Measurements from ENCODE around the gene GCNT3.

Gene GCNT3, protein sequence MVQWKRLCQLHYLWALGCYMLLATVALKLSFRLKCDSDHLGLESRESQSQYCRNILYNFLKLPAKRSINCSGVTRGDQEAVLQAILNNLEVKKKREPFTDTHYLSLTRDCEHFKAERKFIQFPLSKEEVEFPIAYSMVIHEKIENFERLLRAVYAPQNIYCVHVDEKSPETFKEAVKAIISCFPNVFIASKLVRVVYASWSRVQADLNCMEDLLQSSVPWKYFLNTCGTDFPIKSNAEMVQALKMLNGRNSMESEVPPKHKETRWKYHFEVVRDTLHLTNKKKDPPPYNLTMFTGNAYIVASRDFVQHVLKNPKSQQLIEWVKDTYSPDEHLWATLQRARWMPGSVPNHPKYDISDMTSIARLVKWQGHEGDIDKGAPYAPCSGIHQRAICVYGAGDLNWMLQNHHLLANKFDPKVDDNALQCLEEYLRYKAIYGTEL

DNA sequence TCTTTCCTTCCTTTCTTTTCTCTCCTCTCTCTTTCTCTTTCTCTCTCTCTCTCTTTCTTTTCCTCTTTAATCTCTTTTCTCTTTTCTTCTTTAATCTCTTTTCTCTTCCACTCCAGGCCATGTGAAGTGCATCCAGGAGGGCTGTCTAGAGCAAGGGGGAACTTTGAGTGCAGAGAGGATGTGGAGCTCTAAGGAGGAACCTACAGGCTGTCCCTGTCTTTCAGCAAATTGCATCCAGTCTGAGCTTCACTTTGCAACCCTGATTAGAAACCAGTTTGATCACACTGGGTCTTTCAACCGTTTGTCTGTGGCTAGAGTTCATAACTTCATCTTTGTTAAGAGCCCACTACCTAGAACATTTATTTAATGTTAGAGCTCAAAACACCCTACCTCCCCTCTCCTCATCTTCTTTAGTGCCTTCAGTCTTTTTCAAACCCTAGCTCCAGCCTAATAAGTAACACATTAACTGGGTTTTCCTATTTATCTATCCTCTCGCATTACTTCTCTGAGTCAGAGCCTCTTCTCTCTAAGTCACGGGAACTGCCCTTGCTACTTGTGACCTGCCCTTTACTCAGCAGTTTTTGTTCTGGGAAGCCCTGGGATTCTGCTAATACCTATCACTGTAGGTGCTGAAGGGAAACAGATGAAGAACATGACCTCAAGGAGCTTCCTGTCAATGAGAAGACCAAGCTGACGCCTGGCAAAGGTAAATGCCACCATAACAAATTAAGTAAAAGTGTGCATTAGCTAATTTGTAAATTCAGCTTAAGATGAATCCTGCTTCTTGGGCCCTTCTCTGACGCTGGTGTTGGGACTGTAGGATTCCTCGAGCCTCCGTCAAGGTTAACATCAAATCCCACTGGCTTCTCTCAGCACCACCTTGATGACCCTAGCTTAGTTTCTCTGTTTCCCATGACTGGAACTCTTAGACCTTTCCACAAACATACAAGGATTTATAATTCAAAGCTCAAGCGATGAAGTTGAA is at the start of gene GCNT3:
Gene GCNT3 (plus strand): TSS at position 508 of the 985 bp plus-strand sequence. CDS start 6,456 bp downstream, outside the sequence.
- Histone ChIP-seq H3K27ac (ENCODE audit: low read depth, low read length) (no peak within 1 kb of the TSS), H3K4me3 (ENCODE audit: low read length) (peak within 1 kb of the TSS; percentile 27), H3K9ac (ENCODE audit: low read length) (no peak within 1 kb of the TSS)

DNA sequence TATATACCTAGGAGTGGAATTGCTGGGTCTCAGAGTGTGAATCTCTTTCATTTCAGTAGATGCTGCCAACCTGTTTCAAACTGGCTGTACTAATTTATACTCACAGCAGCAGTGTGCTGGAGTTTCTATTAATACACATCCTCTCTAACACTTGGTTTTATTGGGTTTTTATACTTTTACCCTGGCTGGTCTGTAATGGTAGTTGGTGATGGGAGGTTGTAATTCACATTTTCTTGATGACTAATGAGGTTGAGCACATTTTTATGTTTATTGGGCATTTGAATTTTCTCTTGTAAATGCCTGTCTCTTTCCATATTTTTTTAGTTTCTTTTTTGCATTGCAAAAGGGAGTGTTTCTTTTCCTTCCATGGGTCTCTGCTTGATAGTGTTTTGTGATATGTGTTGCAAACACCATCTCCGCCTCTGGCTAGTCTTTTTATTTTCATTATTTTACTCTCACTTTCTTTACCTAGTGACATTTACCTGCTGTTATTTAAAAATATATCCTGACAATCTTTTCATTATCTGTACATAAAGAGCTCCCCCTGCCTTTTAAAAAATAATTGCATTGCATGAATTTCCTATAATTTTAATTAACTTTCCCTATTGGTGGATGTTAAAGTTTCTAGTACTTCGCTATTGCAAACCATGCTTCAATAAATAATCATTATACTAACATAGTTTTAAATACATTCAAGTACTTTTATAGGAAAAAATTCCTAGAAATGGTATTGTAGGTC is 49.0 kb upstream of the GCNT3 start:
- Histone ChIP-seq H3K27ac (ENCODE audit: low read depth, low read length) (no peak overlapping the region), H3K36me3 (ENCODE audit: control insufficient read depth, insufficient read depth, low read length) (no peaks in the 10 kb centered on the region), H3K4me3 (ENCODE audit: low read length) (no peak overlapping the region), H3K4me1 (ENCODE audit: control insufficient read depth, insufficient read depth, low read length) (no peaks in the 10 kb centered on the region), H3K27me3 (ENCODE audit: control insufficient read depth, insufficient read depth, low read length) (no peaks in the 10 kb centered on the region), H3K9ac (ENCODE audit: low read length) (no peak overlapping the region)

More for the DNA sequence above, at the start of gene GCNT3:
- Histone ChIP-seq H3K4me1 (ENCODE audit: control insufficient read depth, insufficient read depth, low read length) (no peaks in the 10 kb centered on the region), H3K27me3 (ENCODE audit: control insufficient read depth, insufficient read depth, low read length) (no peaks in the 10 kb centered on the region), H3K36me3 (ENCODE audit: control insufficient read depth, insufficient read depth, low read length) (no peaks in the 10 kb centered on the region)

DNA sequence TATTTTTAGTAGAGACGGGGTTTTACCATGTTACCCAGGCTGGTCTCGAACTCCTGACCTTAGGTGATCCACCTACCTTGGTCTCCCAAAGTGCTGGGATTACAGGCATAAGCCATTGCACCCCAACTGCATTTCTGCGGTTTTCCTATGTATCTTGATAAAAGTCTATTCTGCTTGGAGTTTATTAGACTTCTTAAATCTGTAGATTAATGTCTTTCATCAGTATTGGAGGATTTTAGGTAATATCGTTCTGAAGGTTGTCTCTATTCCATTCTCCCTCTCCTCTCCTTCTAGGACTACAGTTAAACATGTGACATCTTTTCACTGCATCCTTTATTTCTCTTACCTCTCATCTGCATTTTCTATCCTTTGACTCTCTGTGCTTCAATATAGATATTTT is 46.3 kb upstream of the GCNT3 start:
- no peaks in the 10 kb centered on the region for H3K36me3 ChIP-seq (ENCODE audit: control insufficient read depth, insufficient read depth, low read length)
- no peak overlapping the region for H3K27ac ChIP-seq (ENCODE audit: low read depth, low read length)
- no peaks in the 10 kb centered on the region for H3K27me3 ChIP-seq (ENCODE audit: control insufficient read depth, insufficient read depth, low read length)
- no peak overlapping the region for H3K4me3 ChIP-seq (ENCODE audit: low read length)
- no peaks in the 10 kb centered on the region for H3K4me1 ChIP-seq (ENCODE audit: control insufficient read depth, insufficient read depth, low read length)
- no peak overlapping the region for H3K9ac ChIP-seq (ENCODE audit: low read length)

DNA sequence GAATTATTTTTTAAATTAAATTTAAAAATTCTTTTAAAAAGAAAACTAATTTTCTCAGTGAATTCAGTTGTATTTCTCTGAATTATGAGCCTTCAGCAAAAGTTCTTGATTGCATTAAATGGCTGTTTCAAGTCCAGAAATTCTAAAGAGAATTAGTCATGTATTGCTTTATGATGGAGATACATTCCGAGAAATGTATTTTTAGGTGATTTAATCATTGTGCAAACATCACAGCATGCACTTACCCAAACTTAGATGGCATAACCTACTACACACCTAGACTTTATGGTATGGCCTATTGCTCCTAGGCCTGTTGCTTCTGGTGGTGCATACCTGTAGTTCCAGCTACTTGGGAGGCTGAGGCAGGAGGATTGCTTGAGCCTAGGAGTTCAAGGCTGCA is 44.3 kb upstream of the GCNT3 start:
- H3K27me3 ChIP-seq (ENCODE audit: control insufficient read depth, insufficient read depth, low read length) = no peaks in the 10 kb centered on the region

DNA sequence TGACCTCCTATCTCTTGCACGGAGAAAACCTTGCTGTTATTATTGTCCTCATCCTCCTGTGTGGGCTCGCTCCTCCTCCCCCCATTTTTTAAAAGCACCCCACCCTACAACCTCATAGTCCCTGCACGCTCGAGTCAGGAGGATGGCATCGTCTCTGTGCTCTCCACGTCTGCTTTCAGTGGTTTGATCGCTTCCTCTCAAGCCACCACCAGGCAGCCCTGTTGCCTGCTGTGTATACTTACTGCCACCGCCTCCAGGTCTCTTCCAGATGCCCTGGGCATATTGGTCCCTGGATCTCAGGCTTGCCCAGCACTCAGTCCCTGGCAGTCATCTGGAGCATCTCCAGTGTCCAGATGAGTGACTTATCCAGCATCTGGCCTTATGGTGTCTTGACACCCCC is 42.1 kb upstream of the GCNT3 start:
- no peaks in the 10 kb centered on the region for H3K36me3 ChIP-seq (ENCODE audit: control insufficient read depth, insufficient read depth, low read length)
- H3K27me3 ChIP-seq (ENCODE audit: control insufficient read depth, insufficient read depth, low read length) = no peaks in the 10 kb centered on the region
- H3K4me3 ChIP-seq (ENCODE audit: low read length) = no peak overlapping the region
- H3K4me1 ChIP-seq (ENCODE audit: control insufficient read depth, insufficient read depth, low read length) = no peaks in the 10 kb centered on the region
- no peak overlapping the region for H3K9ac ChIP-seq (ENCODE audit: low read length)
- no peak overlapping the region for H3K27ac ChIP-seq (ENCODE audit: low read depth, low read length)

More for the DNA sequence above, 44.3 kb upstream of the GCNT3 start:
- Histone ChIP-seq H3K27ac (ENCODE audit: low read depth, low read length) (no peak overlapping the region), H3K9ac (ENCODE audit: low read length) (no peak overlapping the region), H3K4me3 (ENCODE audit: low read length) (no peak overlapping the region), H3K4me1 (ENCODE audit: control insufficient read depth, insufficient read depth, low read length) (no peaks in the 10 kb centered on the region), H3K36me3 (ENCODE audit: control insufficient read depth, insufficient read depth, low read length) (no peaks in the 10 kb centered on the region)

DNA sequence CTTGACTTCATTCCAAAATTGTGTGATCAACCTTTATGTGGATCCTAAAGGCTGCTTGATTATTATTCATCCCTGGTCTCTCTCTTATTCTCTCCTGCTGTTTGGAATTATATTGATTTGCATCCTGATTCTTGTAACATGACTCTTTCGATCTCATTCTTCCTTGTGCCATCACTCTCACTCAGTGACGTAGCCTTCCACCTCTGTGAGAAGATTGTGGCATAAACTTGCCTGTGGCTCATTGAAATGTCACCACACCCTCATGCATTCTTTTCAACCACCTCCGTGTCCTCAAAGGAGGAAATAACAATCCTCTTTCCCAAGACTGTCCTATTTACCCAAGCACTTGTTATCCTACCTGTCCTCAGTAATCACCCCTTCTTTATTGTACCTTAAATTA is 41.3 kb upstream of the GCNT3 start:
- H3K4me3 ChIP-seq (ENCODE audit: low read length) = no peak overlapping the region
- no peak overlapping the region for H3K9ac ChIP-seq (ENCODE audit: low read length)
- no peaks in the 10 kb centered on the region for H3K27me3 ChIP-seq (ENCODE audit: control insufficient read depth, insufficient read depth, low read length)
- no peaks in the 10 kb centered on the region for H3K4me1 ChIP-seq (ENCODE audit: control insufficient read depth, insufficient read depth, low read length)
- no peak overlapping the region for H3K27ac ChIP-seq (ENCODE audit: low read depth, low read length)
- no peaks in the 10 kb centered on the region for H3K36me3 ChIP-seq (ENCODE audit: control insufficient read depth, insufficient read depth, low read length)

DNA sequence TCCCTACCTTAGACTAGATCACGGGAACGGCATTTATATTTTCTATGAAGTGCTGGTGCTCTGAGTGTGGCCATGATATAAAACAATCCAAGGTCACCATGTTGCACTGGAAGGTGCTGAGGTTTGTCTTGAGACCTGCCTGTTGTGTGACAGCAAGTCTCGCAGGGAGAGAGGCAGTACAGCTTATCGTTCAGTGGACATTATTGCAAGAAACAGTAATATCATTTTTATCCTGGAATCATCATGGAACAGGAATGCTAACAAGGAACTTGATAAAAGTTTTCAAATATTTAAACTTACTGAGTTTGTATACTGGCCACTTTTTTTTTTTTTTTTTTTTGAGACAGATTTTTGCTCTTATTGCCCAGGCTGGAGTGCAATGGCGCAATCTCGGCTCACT is 40.0 kb upstream of the GCNT3 start:
- Histone ChIP-seq H3K27me3 (ENCODE audit: control insufficient read depth, insufficient read depth, low read length) (no peaks in the 10 kb centered on the region), H3K36me3 (ENCODE audit: control insufficient read depth, insufficient read depth, low read length) (no peaks in the 10 kb centered on the region), H3K9ac (ENCODE audit: low read length) (no peak overlapping the region), H3K4me3 (ENCODE audit: low read length) (no peak overlapping the region), H3K27ac (ENCODE audit: low read depth, low read length) (no peak overlapping the region), H3K4me1 (ENCODE audit: control insufficient read depth, insufficient read depth, low read length) (no peaks in the 10 kb centered on the region)

DNA sequence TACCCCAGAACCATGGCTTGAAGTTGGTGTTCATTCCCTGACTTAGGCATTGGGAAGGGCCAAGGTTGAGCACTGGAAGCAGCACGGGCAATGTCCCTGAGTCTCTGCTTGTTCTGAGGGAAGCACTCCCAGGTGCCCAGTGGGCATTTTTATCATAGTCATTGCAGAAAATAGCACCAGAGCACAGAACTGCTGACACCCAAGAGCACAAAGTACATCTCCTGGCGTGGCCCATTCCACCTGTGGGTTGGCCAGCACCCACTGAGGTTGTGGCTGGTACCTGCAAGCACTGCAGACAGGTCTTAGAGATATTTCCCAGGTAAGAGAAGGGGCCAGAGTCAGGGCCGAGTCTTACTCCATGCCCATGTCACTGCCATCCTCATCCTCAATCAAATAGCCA is 28.5 kb upstream of the GCNT3 start:
- Histone ChIP-seq H3K4me3 (ENCODE audit: low read length) (no peak overlapping the region), H3K36me3 (ENCODE audit: control insufficient read depth, insufficient read depth, low read length) (no peaks in the 10 kb centered on the region), H3K27ac (ENCODE audit: low read depth, low read length) (no peak overlapping the region), H3K4me1 (ENCODE audit: control insufficient read depth, insufficient read depth, low read length) (no peaks in the 10 kb centered on the region), H3K9ac (ENCODE audit: low read length) (no peak overlapping the region), H3K27me3 (ENCODE audit: control insufficient read depth, insufficient read depth, low read length) (no peaks in the 10 kb centered on the region)

DNA sequence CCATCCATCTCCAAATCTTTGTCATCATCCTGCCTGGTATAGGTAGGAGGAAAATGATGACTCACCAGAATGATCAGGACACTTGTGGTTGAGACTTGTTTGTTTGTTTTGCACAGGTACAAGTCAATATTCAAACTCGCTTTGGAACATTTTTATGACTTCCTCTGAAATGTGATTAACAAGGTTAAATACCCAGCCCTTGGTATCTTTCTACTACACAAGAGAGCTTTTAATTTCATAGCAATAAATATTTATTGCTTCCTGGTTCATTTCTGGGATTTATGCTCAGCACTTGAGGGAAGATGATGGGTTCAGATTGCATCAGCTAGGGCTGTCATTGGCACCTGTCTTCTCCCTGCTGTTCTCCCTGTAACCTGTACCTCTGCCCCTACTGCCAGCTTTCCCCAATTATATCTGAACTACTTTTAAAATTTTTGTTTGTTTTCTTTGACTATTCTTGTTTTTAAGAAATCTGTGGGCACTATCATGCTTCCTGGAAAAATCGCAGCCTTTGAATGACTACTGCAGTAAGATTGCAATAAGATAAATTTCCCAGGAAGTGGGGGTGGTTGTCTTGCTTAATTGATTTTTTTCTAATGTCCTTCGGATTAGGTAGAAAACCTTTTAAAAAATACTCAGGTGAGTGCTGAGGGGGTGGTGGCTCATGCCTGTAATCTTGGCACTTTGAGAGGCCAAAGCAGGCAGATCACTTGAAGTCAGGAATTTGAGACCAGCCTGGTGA is 24.3 kb upstream of the GCNT3 start:
- Histone ChIP-seq H3K4me3 (ENCODE audit: low read length) (no peak overlapping the region), H3K27ac (ENCODE audit: low read depth, low read length) (no peak overlapping the region), H3K36me3 (ENCODE audit: control insufficient read depth, insufficient read depth, low read length) (no peaks in the 10 kb centered on the region), H3K27me3 (ENCODE audit: control insufficient read depth, insufficient read depth, low read length) (no peaks in the 10 kb centered on the region), H3K9ac (ENCODE audit: low read length) (no peak overlapping the region), H3K4me1 (ENCODE audit: control insufficient read depth, insufficient read depth, low read length) (no peaks in the 10 kb centered on the region)

DNA sequence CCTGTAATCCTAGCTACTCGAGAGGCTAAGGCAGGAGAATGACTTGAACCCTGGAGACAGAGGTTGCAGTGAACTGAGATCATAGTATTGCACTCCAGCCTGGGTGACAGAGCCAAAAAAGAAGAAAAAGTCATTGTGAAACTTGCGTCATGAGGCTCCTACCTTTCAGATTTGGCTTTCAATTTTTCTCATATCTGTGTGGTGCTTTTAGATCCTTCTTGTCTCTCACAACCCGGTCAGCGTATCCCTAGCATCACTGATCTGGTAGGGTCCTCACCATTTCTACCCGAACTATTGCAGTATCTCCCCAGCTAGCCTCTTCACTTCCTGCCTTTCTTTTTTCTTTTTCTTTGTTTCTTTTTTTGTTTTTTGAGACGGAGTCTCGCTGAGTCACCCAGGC is 21.6 kb upstream of the GCNT3 start:
- Histone ChIP-seq H3K27ac (ENCODE audit: low read depth, low read length) (no peak overlapping the region), H3K4me1 (ENCODE audit: control insufficient read depth, insufficient read depth, low read length) (no peaks in the 10 kb centered on the region), H3K36me3 (ENCODE audit: control insufficient read depth, insufficient read depth, low read length) (no peaks in the 10 kb centered on the region), H3K27me3 (ENCODE audit: control insufficient read depth, insufficient read depth, low read length) (no peaks in the 10 kb centered on the region), H3K4me3 (ENCODE audit: low read length) (no peak overlapping the region), H3K9ac (ENCODE audit: low read length) (no peak overlapping the region)

DNA sequence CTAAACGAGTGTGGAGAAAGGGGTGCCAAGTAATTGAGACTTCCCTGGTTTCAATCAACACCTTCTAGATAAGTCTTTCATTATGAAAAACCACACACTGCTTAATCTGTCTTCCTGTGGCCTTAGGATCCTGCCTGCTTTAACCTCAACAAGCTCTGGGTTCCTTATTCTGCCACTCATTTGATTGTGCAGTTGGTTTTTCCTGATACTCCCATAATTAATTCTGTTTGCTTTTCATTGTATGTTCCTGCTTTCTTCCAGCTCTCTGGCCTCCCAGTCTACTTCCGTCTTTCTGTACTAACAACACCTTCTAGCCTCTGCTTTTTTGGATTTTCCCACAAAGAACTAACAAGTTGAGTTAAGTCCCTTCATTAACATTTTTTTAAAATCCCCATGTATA is 20.2 kb upstream of the GCNT3 start:
- Histone ChIP-seq H3K4me3 (ENCODE audit: low read length) (no peak overlapping the region), H3K27me3 (ENCODE audit: control insufficient read depth, insufficient read depth, low read length) (no peaks in the 10 kb centered on the region), H3K4me1 (ENCODE audit: control insufficient read depth, insufficient read depth, low read length) (no peaks in the 10 kb centered on the region), H3K27ac (ENCODE audit: low read depth, low read length) (no peak overlapping the region), H3K36me3 (ENCODE audit: control insufficient read depth, insufficient read depth, low read length) (no peaks in the 10 kb centered on the region), H3K9ac (ENCODE audit: low read length) (no peak overlapping the region)

Measured in rectal smooth muscle tissue (tissue), 1 donor.